NOMO-1 treated with dmso at 0.1 percent for 144 hours (cell line): ENCODE data around the gene CALD1.

Experiments
- DNase-seq: peaks from one replicate; lab custom pipeline; 2025; ENCODE audit not compliant: unreplicated experiment; lab: John Stamatoyannopoulos, UW

Gene CALD1

GRCh38 chr7:134993877-134994456 is 214.5 kb downstream of the CALD1 start:
- DNase-seq: no peak

GRCh38 chr7:134995239-134996096 is 216.0 kb downstream of the CALD1 start:
- no peak for DNase-seq

- no peak for DNase-seq
Measured at GRCh38 chr7:134996097-134996550, 216.7 kb downstream of the CALD1 start.

GRCh38 chr7:134997214-134997885 is 217.9 kb downstream of the CALD1 start:
- DNase-seq: no peak

- DNase-seq: no peak
Measured at GRCh38 chr7:134999136-134999535, 219.7 kb downstream of the CALD1 start.

- DNase-seq: no peak
Measured at GRCh38 chr7:135001390-135002165, 222.1 kb downstream of the CALD1 start.

GRCh38 chr7:135012229-135012628 is 232.8 kb downstream of the CALD1 start:
- no peak for DNase-seq
